Heart right ventricle (tissue), 16 donors: ENCODE data around the gene SPDL1. TPM values are rescaled to one million over a fixed set of nuclear protein-coding genes. Genes with fewer than 3 reads are reported as not detected.
"Not testable (repeated sequence)": the region's sequence is repeated elsewhere in the genome, so short reads cannot be mapped to it uniquely, and the experiment has no call there.

Experiments
- ATAC-seq, 8 donors: fragments of 200-7000 bp; cut with Tn5 transposase; one replicate each; pipeline ENCODE4 v1.9.1; 2020; ENCODE audit warnings: mild to moderate bottlenecking in 8 of 8, moderate library complexity in 8 of 8, moderate number of reproducible peaks in 1 of 8
- DNase-seq, 2 donors: peaks; one replicate each; pipeline ENCODE4 v3.0.0-alpha.2; 2020
- H3K27ac ChIP-seq, 10 donors: fragments of 200-600 bp; sonication (generic) in 2 of 10; one replicate each; pipeline versions ENCODE4 v1.5.0 to v1.8.0; 2020 to 2022; ENCODE audit warnings: mild to moderate bottlenecking in 3 of 10
- H3K27me3 ChIP-seq, 7 donors: fragments of 200-600 bp; one replicate each; pipeline ENCODE4 v1.8.0; 2021 to 2022; ENCODE audit warnings: mild to moderate bottlenecking in 2 of 7
- H3K36me3 ChIP-seq, 9 donors: fragments of 200-600 bp; sonication (generic) in 1 of 9; one replicate each; pipeline versions ENCODE4 v1.5.0 to v1.8.0; 2020 to 2022; ENCODE audit warnings: mild to moderate bottlenecking in 2 of 9
- H3K4me1 ChIP-seq, 9 donors: fragments of 200-600 bp; sonication (generic) in 1 of 9; one replicate each; pipeline versions ENCODE4 v1.5.0 to v1.8.0; 2020 to 2022; ENCODE audit warnings: mild to moderate bottlenecking in 4 of 9
- H3K4me3 ChIP-seq, 10 donors: fragments of 200-600 bp; sonication (generic) in 2 of 10; one replicate each; pipeline versions ENCODE4 v1.5.0 to v1.8.0; 2020 to 2022; ENCODE audit warnings: mild to moderate bottlenecking in 7 of 10, moderate library complexity in 2 of 10
- H3K9me3 ChIP-seq, 11 donors: fragments of 200-600 bp in 10 of 11; sonication (generic) in 2 of 11; one replicate each; pipeline versions ENCODE4 v1.5.0 to v1.8.0; 2013 to 2022; ENCODE audit warnings: mild to moderate bottlenecking in 2 of 11, control low read depth in 1 of 11, moderate library complexity in 1 of 11
- WGBS, 2 donors: extraction: QIAGEN DNeasy Blood & Tissue Kit; methylation state at CpG; one replicate each; pipeline ENCODE4 v1.1.7; 2013; ENCODE audit warnings: inconsistent platforms in 1 of 2; 5-methylcytosine and 5-hydroxymethylcytosine counted together
- intact Hi-C, 10 donors: fragments of 100-400 bp; cut with DNase I; formaldehyde crosslinking; loops; one replicate each; pipeline versions ENCODE4 v1.11.1 to v1.14.2; 2022
- polyA plus RNA-seq, 2 donors: library from polyadenylated mRNA; stranded (reverse); fragments of 200-250 nt; gene quantifications; one replicate each; pipeline ENCODE4 v1.2.3, GENCODE V29; 2013
- total RNA-seq, 10 donors: library from RNA; stranded (reverse); fragmentation: NEBNext Ultra II Directional in 3 of 10; extraction: Animal tissue kit (Norgen Biotek cat#: 25700) in 3 of 10; gene quantifications; one replicate each; pipeline versions ENCODE4 v1.2.1 to v1.2.4, GENCODE V29; 2021 to 2023
- TF ChIP-seq, protein P1 (sequence below), 9 donors: fragments of 200-600 bp; sonication (generic) in 2 of 9; IDR thresholded peaks; one replicate each; pipeline versions ENCODE4 v1.5.0 to v1.8.0; 2021 to 2022; ENCODE audit warnings: antibody characterized with exemption in 9 of 9, mild to moderate bottlenecking in 5 of 9, moderate library complexity in 1 of 9
- donor health status: Arrhythmogenic right ventricular cardiomyopathy.
- donor health status: ischemic (EF 13 %, LVEDD 7.1; RV severe dilation, severe dysfunction).
- donor health status: healthy with polysubstance abuse.
- donor health status: DM: no; HTN: yes; CAD: no.
- donor health status: DM: no; HTN: no; CAD: no.
- donor health status: ischemic (EF 25% LVEDD 6.9; RV normal size, moderate dysfunction).
- donor health status: ischemic (EF 25% LVEDD 5.7; RV mildly dilated, moderate dysfunction).
- donor health status: healthy.
- donor health status: DM: yes; HTN: yes; CAD: no.
- donor health status: Ischemic cardiomyopathy.
- donor health status: ischemic (EF 35%, LVEDD 5.7; RV mildly dilated, moderate dysfunction).
- donor health status: nonischemic (EF 11% LVEDD 7.7; RV severe dilation, severe dysfunction).
- donor health status: DM: yes; HTN: yes; CAD: no.
- donor health status: PGD.
- donor health status: ischemic (EF 29% LVEDD 5.4; RV normal size, mild dysfunction).
- donor health status: nonischemic (EF 23%, LVEDD 6.1; RV moderate dilation, normal function).

Gene SPDL1
- total and polyA plus RNA-seq, 12 donors, result 2.9 to 5.7 (median 4.1) TPM

DNA sequence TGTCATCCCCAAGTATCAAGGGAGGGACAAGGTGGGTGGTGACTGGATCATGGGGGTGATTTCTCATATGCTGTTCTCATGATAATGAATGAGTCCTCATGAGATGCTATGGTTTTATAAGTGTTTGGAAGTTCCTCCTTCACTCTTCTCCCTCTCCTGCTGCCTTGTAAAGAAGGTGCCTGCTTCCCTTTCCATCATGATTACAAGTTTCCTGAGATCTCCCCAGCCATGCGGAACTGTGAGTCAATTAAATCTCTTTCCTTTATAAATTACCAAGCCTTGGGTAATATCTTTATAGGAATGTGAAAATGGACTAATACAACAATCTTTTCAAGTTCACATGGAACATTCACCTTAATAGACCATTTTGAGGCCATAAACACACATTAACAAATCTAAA is 32.0 kb downstream of the SPDL1 start:
- intact Hi-C loops, result no loop called here
- Histone ChIP-seq H3K9me3 (peaks cover 0 to 25% (median 0%) of the 10 kb centered on the region in 11 donors), H3K4me3 (no peak overlapping the region), H3K27ac (no peak overlapping the region), H3K4me1 (no peaks in the 10 kb centered on the region), H3K27me3 (peaks cover 0 to 4% (median 3%) of the 10 kb centered on the region in 7 donors), H3K36me3 (no peaks in the 10 kb centered on the region)
- 74 to 75% methylated on average over 1 of the region's 1 CpG for WGBS, 2 donors
- ATAC-seq (no peak), DNase-seq (no peak)
- TF ChIP-seq, protein P1, sequence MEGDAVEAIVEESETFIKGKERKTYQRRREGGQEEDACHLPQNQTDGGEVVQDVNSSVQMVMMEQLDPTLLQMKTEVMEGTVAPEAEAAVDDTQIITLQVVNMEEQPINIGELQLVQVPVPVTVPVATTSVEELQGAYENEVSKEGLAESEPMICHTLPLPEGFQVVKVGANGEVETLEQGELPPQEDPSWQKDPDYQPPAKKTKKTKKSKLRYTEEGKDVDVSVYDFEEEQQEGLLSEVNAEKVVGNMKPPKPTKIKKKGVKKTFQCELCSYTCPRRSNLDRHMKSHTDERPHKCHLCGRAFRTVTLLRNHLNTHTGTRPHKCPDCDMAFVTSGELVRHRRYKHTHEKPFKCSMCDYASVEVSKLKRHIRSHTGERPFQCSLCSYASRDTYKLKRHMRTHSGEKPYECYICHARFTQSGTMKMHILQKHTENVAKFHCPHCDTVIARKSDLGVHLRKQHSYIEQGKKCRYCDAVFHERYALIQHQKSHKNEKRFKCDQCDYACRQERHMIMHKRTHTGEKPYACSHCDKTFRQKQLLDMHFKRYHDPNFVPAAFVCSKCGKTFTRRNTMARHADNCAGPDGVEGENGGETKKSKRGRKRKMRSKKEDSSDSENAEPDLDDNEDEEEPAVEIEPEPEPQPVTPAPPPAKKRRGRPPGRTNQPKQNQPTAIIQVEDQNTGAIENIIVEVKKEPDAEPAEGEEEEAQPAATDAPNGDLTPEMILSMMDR (IDR thresholded peaks at IDR 0.05), result no peak

DNA sequence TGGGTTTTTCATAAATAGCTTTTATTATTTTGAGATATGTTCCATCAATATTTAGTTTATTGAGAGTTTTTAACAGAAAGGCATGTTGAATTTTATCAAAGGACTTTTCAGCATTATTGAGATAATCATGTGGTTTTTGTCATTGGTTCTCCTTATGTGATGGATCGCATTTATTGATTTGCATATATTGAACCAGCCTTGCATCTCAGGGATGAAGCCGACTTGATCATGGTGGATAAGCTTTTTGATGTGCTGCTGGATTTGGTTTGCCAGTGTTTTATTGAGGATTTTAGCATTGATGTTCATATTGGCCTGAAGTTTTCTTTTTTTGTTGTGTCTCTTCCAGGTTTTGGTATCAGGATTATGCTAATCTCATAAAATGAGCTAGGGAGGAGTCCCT is 40.7 kb downstream of the SPDL1 start:
- ATAC-seq, H3K27ac ChIP-seq, H3K4me3 ChIP-seq, DNase-seq, H3K27me3 ChIP-seq, H3K4me1 ChIP-seq, H3K36me3 ChIP-seq, intact Hi-C loops: not testable (repeated sequence)
- WGBS, 2 donors, result 92 to 94% methylated on average over 2 of the region's 2 CpGs
- peaks cover 0 to 18% (median 0%) of the 10 kb centered on the region in 11 donors for H3K9me3 ChIP-seq

DNA sequence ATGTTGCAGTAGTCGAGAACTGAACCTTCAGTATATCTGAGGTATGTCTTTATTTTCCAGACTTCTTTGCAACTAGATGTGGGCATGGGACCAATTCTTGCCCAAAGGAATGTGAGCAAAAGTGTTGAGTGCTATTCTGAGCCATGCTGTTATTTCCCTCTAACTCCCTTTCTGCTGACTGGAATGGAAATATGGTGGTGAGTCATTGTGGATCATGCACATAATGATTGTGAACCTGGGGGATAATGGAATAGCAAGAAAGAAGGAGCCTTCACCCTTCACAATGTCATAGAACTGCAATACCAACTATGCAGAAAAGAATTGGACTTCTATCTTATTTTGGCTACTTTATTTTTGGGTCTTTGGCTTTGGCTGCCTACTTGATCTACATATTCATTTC is 43.2 kb downstream of the SPDL1 start:
- intact Hi-C loops, result no loop called here
- Histone ChIP-seq H3K9me3 (peaks cover 0 to 9% (median 0%) of the 10 kb centered on the region in 11 donors), H3K27me3 (no peaks in the 10 kb centered on the region), H3K4me3 (no peak overlapping the region), H3K36me3 (no peaks in the 10 kb centered on the region), H3K27ac (no peak overlapping the region), H3K4me1 (no peaks in the 10 kb centered on the region)
- ATAC-seq (no peak), DNase-seq (no peak)
- TF ChIP-seq, protein P1 (IDR thresholded peaks at IDR 0.05), result no peak
- WGBS, 2 donors, result 80 to 83% methylated on average over 1 of the region's 1 CpG

DNA sequence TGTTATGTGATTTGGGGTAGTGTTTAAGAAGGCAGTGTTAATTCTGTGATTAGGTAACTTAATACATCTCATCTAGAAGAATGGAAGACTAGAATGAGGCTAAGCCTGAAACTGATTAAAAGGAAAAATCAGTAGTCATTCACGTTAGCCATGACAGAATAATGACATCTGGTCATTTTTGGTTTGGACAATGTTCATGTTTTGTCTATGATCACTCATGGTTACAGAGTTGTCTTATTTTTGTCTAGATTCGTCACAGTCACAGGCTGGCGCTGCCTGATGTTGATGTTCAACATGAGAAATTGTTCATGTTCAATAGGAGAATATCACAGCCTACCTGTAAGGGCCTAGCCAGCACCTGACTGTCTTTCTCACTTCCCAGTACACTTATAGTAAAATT is 44.0 kb downstream of the SPDL1 start:
- TF ChIP-seq, protein P1 (IDR thresholded peaks at IDR 0.05), result no peak
- ATAC-seq (no peak), DNase-seq (no peak)
- WGBS, 2 donors, result 71 to 89% methylated on average over 3 of the region's 3 CpGs
- Histone ChIP-seq H3K36me3 (no peaks in the 10 kb centered on the region), H3K9me3 (peaks cover 0 to 9% (median 0%) of the 10 kb centered on the region in 11 donors), H3K4me1 (no peaks in the 10 kb centered on the region), H3K27ac (no peak overlapping the region), H3K4me3 (no peak overlapping the region), H3K27me3 (no peaks in the 10 kb centered on the region)
- intact Hi-C loops, result no loop called here

DNA sequence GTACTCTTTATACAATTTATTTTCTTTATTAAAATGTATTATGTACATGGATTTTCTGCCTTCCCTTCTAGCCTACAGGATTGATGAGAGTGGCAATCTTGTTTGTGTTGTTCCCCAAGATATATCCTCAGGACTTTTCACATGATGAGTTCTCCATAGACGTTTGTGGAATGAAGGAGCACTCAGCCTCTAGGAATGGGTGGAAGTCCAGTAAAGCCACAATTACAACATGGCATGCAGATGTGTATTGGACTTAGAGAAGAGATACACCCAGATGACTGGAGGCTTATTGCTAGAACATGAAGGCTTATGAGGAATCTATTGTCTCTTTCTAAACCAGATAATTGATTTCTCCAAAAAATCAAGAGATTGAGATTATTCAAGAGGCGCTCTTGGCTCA is 45.3 kb downstream of the SPDL1 start:
- Histone ChIP-seq H3K4me1 (no peaks in the 10 kb centered on the region), H3K4me3 (no peak overlapping the region), H3K9me3 (peaks cover 0 to 1% (median 0%) of the 10 kb centered on the region in 11 donors), H3K36me3 (no peaks in the 10 kb centered on the region), H3K27me3 (no peaks in the 10 kb centered on the region), H3K27ac (no peak overlapping the region)
- ATAC-seq (no peak), DNase-seq (no peak)
- TF ChIP-seq, protein P1 (IDR thresholded peaks at IDR 0.05), result no peak
- intact Hi-C loops, result no loop called here
- WGBS, 2 donors, result 78 to 81% methylated on average over 2 of the region's 2 CpGs
